ENCODE data around the gene ZIC1.

Gene ZIC1

GRCh38 chr3:147408188-147409100, 721 bp upstream of the ZIC1 start:
- TF ChIP-seq, protein P1, sequence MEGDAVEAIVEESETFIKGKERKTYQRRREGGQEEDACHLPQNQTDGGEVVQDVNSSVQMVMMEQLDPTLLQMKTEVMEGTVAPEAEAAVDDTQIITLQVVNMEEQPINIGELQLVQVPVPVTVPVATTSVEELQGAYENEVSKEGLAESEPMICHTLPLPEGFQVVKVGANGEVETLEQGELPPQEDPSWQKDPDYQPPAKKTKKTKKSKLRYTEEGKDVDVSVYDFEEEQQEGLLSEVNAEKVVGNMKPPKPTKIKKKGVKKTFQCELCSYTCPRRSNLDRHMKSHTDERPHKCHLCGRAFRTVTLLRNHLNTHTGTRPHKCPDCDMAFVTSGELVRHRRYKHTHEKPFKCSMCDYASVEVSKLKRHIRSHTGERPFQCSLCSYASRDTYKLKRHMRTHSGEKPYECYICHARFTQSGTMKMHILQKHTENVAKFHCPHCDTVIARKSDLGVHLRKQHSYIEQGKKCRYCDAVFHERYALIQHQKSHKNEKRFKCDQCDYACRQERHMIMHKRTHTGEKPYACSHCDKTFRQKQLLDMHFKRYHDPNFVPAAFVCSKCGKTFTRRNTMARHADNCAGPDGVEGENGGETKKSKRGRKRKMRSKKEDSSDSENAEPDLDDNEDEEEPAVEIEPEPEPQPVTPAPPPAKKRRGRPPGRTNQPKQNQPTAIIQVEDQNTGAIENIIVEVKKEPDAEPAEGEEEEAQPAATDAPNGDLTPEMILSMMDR (IDR thresholded peaks at IDR 0.05): no peak
- H3K27ac ChIP-seq: no peak overlapping the region

DNA sequence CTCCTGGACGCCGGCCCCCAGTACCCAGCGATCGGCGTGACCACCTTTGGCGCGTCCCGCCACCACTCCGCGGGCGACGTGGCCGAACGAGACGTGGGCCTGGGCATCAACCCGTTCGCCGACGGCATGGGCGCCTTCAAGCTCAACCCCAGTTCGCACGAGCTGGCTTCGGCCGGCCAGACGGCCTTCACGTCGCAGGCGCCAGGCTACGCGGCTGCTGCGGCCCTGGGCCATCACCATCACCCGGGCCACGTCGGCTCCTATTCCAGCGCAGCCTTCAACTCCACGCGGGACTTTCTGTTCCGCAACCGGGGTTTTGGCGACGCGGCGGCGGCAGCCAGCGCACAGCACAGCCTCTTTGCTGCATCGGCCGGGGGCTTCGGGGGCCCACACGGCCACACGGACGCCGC, 956 bp downstream of the ZIC1 start:
- H3K27ac ChIP-seq: no peak overlapping the region
- TF ChIP-seq, protein P1 (IDR thresholded peaks at IDR 0.05): no peak
- TF ChIP-seq ZFX (IDR thresholded peaks at IDR 0.05; ENCODE audit: borderline replicate concordance): no peak

GRCh38 chr3:147410526-147411237, 1.5 kb downstream of the ZIC1 start:
- no peak overlapping the region for H3K27ac ChIP-seq

GRCh38 chr3:147411238-147411814, 2.2 kb downstream of the ZIC1 start:
- H3K27ac ChIP-seq: no peak overlapping the region
- no peak for TF ChIP-seq ZFX (IDR thresholded peaks at IDR 0.05; ENCODE audit: borderline replicate concordance)
- TF ChIP-seq, protein P1 (IDR thresholded peaks at IDR 0.05): no peak

More at GRCh38 chr3:147410526-147411237, 1.5 kb downstream of the ZIC1 start:
- TF ChIP-seq, protein P1 (IDR thresholded peaks at IDR 0.05): no peak
- no peak for TF ChIP-seq ZFX (IDR thresholded peaks at IDR 0.05; ENCODE audit: borderline replicate concordance)

DNA sequence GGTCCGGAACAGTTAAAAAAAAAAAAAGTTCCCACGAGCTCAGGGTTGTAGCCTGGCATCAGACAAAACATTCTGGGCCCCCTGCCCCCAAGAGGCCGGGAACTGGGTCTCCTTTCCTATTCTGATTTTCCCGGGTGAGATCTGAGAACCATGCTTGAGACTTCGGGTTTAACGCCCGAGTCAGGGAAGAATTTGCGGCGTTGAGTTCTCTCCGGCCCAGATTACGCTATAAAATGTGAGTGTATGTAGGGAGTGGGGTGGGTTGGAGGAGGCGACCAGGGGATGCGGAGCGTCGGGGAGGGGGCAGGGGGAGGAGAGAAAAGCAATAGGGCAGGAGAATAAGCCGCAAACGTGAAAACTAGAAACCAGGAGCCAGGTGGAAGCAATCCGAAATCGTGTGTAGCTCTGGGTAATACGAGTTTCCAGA, 2.7 kb downstream of the ZIC1 start:
- no peak for TF ChIP-seq ZFX (IDR thresholded peaks at IDR 0.05; ENCODE audit: borderline replicate concordance)
- TF ChIP-seq, protein P1 (IDR thresholded peaks at IDR 0.05): no peak
- no peak overlapping the region for H3K27ac ChIP-seq

DNA sequence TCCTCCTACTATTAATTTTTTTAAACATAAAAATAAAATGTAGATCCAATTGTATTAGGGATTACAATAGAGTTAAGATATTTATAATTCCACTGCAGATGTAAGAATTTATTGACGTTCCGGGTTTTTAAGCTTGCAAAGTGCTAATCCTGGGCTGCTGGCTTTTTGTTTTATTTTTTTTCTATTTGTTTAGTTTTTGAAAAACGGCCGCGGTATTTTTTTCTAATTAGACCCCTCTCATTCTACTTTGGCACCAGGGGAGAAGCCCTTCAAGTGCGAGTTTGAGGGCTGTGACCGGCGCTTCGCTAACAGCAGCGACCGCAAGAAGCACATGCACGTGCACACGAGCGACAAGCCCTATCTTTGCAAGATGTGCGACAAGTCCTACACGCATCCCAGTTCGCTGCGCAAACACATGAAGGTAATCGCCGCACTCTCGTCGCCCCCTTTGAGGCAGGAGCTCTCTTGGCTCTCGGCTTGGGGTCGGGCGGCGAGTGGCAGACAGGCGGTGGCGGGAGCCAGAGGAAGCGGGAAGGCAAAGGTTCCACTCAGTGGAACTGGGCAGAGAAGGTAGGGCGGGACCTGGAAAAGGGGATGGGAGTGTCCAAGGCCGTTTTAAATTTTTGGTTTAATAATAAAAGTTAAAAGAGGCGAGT, 3.2 kb downstream of the ZIC1 start:
- H3K27ac ChIP-seq: no peak overlapping the region
- TF ChIP-seq, protein P1 (IDR thresholded peaks at IDR 0.05): no peak
- no peak for TF ChIP-seq ZFX (IDR thresholded peaks at IDR 0.05; ENCODE audit: borderline replicate concordance)
